Measurements from ENCODE around the gene DOP1B.
"Not testable (repeated sequence)": the region's sequence is repeated elsewhere in the genome, so short reads cannot be mapped to it uniquely, and the experiment has no call there.

DOP1B gene

DNA sequence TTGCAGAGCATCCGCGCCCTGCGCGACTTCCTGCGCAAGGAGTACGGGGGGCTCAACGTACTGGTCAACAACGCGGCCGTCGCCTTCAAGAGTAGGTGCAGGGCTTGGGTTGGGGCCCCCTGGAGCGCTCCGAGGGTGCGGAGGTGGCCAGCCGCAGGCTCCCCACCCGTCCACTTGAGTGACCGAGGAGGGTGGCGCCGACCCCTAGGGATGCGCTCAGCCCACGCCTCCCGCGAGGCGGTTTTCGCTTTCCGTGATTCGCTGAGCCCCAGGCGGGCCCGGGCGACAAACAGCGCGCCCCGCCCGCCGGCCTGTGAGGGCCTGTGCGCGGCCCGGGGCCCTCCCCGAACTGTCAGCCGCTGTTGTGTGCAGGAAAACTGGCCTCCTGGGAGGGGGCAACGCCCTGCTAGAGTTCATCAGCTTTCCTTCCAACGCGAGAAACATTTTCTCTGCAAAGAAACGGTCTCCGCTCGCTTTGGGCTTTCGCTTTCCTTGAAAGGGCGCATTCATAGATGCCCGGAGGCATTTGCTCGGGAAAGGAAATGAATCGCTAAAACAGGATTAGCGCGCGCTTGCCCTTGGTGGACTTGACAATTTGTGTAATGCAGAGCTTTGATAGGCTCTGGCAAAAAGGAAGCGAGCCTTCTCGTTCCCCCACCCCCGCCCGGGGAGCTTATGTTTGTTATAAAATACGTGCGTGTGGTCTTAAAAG, 21.1 kb upstream of the DOP1B start:
- peak in 1 of 2 donors; percentile 46 for DNase-seq

DNA sequence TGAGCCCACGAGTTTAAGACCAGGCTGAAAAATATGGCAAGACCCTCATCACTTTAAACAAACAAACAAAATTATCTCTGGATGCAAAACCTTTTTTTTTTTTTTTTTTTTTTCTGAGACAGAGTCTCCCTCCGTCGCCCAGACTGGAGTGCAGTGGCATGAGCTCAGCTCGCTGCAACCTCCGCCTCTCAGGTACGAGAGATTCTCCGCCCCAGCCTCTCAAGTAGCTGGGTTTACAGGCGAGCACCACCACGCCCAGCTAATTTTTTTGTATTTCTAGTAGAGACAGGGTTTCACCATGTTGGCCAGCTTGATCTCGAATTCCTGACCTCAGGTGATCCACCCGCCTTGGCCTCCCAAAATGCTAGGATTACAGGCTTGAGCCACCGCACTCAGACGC, 16.8 kb upstream of the DOP1B start:
- not testable (repeated sequence) for DNase-seq

GRCh38 chr21:36141513-36141925, 15.1 kb upstream of the DOP1B start:
- peak; percentile 9 to 84 for DNase-seq

DNA sequence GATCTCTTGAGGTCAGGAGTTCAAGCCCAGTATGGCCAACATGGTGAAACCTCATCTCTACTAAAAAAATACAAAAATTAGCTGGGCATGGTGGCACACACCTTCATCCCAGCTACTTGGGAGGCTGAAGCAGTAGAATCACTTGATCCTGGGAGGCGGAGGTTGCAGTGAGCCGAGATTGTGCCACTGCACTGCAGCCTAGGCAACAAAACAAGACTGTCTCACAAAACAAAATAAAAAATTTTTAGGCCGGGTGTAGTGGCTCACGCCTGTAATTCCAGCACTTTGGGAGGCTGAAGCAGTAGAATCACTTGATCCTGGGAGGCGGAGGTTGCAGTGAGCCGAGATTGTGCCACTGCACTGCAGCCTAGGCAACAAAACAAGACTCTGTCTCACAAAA, 12.4 kb upstream of the DOP1B start:
- DNase-seq, result not testable (repeated sequence)

GRCh38 chr21:36145259-36145658, 11.4 kb upstream of the DOP1B start:
- no peak for DNase-seq

DNA sequence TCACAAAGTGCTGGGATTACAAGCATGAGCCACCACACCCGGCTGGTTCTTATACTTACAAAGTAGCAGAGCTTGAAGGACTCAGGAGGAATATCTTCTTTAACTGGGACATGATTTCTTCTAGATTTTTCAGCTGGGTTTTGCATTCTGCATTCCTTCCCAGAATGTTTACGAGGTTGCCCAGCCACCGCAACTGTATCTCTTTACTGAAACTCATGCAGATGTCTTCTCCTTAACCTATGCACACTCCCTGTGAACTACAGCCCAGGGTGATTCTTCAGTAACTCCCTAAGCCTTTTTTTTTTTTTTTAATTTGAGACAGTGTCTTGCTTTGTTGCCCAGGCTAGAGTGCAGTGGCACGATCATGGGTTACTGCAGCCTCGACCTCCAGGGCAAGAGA, 8.7 kb upstream of the DOP1B start:
- DNase-seq, result no peak

DNA sequence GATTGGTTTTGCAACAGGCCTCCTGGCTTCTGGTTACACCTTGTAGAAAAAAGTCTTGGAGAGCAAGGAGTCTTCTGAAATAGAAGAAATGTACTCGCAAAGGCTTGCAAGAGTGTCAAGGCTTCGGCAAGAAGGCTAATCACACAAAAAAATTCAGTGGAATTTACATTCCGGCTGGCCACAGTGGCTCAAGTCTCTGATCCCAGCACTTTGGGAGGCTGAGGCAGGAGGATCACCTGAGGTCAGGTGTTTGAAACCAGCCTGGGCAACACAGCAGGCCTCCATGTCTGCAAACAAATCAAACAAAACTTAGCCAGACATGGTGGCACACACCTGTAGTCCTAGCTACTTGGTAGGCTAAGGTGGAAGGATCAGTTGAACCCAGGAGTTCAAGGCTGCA, 7.7 kb upstream of the DOP1B start:
- no peak for DNase-seq

DNA sequence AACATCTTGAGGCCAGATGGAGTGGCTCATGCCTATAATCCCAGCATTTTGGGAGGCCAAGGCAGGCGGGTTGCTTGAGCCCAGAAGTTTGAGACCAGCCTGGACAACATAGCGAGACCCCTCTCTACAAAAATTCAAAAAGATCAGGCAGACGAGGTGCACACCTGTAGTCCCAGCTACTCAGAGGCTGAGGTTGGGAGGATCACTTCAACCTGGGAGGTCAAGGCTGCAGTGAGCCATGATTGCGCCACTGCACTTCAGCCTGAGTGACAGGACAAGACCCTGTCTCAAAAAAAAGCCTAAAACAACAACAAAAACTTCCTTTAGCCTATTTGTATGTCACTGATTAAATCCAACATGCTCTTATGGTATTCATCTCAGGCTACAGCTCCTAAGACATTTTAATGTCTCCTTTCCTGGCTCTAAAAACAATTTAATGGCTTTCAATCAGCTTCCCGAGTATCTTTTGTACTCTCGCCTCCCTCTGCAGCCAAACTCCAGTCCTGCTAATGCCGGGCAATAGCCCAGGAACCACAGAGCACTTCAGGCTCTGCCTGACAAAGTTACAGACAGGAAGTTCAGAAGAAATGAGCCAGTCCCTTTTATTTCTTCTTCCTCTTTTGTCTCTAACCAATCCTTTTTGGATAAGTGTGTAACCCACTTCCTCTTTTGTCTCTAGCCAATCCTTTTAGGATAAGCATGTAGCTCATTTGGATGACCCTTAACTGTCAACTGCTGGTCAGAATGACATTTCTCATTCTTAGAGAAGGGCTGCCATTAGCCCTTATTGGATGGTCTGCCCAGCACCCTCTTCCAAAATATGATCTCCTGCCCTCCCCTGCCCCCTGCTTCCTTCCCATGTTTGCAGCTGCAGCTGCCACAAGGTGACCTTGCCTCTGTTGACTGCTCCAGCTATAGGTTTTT, 6.6 kb upstream of the DOP1B start:
- DNase-seq, result peak; percentile 22 to 86

GRCh38 chr21:36155603-36156338, 853 bp upstream of the DOP1B start:
- DNase-seq, result no peak

GRCh38 chr21:36156339-36156814, 247 bp upstream of the DOP1B start:
- peak; percentile 98 to 99 for DNase-seq

DNA sequence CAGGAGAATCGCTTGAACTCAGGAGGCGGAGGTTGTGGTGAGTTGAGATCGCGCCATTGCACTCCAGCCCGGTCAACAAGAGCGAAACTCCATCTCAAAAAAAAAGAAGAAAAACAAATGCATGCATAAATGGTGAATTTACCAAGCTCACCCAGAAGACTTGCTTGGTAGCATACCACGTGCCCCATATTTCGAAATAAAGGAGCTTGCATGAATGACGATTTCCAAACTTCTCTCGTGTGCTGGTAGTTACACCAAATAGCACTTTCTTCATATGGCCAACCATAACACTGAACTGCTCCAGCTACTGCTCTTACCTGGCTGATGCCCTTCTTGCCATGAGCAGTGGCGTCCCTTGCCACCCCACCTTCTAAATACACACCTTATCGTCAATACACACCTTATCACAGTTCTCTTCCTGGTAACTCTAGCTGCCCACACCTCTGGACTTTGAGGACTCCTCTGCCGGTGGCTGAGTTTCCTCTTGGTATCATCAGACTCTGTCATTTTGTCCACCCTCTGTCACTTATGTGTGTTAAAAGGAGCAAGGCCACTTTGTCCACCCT, 2.8 kb downstream of the DOP1B start:
- no peak for DNase-seq

DNA sequence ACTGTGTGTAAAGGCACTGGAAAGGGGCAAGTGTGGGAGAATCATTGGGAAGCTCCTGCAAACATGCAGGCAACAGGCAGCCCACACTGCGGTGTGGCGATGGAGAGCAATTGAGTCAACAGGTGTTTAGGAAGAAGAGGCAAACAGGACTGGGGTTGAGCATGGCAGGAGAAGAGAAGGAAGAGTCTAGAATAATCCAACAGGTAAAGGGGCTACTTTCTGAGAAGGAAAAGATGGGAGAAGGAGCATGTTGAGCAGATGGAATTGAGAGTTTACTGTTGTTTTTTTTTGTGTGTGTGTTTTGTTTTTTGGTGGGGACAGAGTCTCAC, 4.2 kb downstream of the DOP1B start:
- no peak for DNase-seq

GRCh38 chr21:36162631-36163030, 6.0 kb downstream of the DOP1B start:
- DNase-seq, result no peak

- DNase-seq, result peak in 1 of 2 donors; percentile 37
These were observed 7.4 kb downstream of the DOP1B start for GRCh38 chr21:36163750-36164741.

GRCh38 chr21:36165356-36165755, 8.7 kb downstream of the DOP1B start:
- no peak for DNase-seq

GRCh38 chr21:36166705-36167104, 10.1 kb downstream of the DOP1B start:
- no peak for DNase-seq

GRCh38 chr21:36167541-36167940, 10.9 kb downstream of the DOP1B start:
- no peak for DNase-seq

DNA sequence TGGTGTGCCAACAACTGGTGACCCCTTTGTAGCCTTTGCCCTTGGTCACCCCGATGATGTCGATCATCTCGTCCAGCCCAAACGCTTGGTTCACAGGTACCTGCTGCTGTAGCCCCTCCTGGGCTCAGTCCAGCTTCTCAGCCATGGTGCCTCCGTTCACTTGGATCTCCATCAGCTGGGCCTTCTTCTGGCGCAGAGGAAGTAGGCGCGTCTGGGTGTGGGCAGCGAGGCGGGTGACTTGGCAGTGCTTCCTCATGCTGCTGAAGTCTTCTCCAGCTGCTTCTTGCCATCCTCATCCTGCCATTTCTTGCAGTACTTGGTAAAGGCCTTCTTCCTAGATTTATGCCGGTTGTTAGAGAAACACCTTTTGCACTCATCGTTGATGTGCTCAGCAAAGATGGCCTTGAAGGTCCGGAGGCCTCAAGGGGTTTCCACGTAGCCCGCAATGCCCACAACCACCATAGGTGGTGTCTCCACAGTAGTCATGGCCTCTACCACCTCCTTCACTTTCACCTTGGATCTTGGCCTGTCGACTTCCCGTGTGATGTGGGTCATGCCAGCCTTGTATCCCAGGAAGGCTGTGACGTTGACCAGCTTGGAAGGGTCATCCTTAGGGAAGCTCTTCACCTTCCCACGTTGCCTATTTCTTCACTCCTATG, 13.0 kb downstream of the DOP1B start:
- DNase-seq, result no peak

- DNase-seq, result no peak
These were observed 14.2 kb downstream of the DOP1B start for GRCh38 chr21:36170823-36171222.

- DNase-seq, result no peak
These were observed 14.7 kb downstream of the DOP1B start for GRCh38 chr21:36171336-36171735.

DNA sequence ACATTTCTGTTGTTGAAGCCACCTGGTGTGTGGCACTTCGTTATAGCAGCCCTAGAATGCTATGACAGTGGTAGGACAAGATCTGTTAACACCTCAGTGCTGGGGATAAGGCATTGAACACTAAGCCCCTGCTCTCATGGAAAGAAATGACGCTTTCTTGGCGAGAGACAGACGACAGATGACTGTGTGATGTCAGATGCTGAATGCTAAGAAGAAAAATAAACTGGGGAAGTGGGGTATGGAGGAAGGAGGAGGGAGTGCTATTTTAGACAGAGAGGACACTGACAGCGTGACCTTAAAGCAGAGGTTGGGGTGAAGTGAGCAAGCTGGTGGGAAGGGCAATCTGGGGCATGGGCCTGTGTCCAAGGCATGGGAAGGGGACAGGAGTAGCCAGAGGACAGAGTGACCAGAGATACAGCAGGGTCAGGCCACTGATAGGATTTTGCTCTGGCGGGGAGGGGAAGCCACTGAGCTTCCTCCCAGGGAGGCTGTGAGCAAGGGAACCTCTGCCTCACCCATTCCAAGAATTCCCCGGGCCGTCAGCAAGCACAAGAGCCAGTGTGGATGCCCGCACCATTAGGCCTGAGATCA, 15.2 kb downstream of the DOP1B start:
- DNase-seq, result peak in 1 of 2 donors; percentile 16

All from bone marrow (tissue), 2 donors.